OCI-LY1 (cell line): Measurements from ENCODE around the gene TPCN2.

ENCODE experiments used
- H2AFZ ChIP-seq: fragments of 200-600 bp; sonication (generic), shearing (Covaris generic); 2 replicates; pipeline ENCODE4 v1.6.0; 2014; ENCODE audit warnings: antibody characterized with exemption, mild to moderate bottlenecking, low read length
- H3F3A ChIP-seq: fragments of 200-600 bp; sonication (generic), shearing (Covaris generic); 2 replicates; pipeline ENCODE4 v1.6.0; 2014; ENCODE audit warnings: mild to moderate bottlenecking, antibody characterized with exemption, low read length, moderate library complexity; ENCODE audit not compliant: insufficient read depth
- H3K27ac ChIP-seq: fragments of 200-600 bp; sonication (generic); 2 replicates; pipeline ENCODE4 v1.5.1; 2014; ENCODE audit warnings: low read length, mixed run types, mild to moderate bottlenecking, low read depth; ENCODE audit not compliant: poor library complexity, severe bottlenecking
- H3K27me3 ChIP-seq: fragments of 200-600 bp; sonication (generic); 2 replicates; pipeline ENCODE4 v1.6.0; 2014; ENCODE audit warnings: antibody characterized with exemption, mild to moderate bottlenecking, low read length, moderate library complexity; ENCODE audit not compliant: insufficient read depth
- H3K36me3 ChIP-seq: fragments of 200-600 bp; sonication (generic); 2 replicates; pipeline ENCODE4 v1.6.1; 2014; ENCODE audit warnings: mild to moderate bottlenecking, antibody characterized with exemption, low read length, moderate library complexity, mixed read lengths; ENCODE audit not compliant: insufficient read depth
- H3K4me1 ChIP-seq: fragments of 200-600 bp; sonication (generic); 2 replicates; pipeline ENCODE4 v1.5.1; 2014; ENCODE audit warnings: mild to moderate bottlenecking, low read length, moderate library complexity; ENCODE audit not compliant: insufficient read depth, severe bottlenecking
- H3K4me2 ChIP-seq: fragments of 200-600 bp; sonication (generic), shearing (Covaris generic); 2 replicates; pipeline ENCODE4 v1.6.1; 2014; ENCODE audit warnings: low read length
- H3K4me3 ChIP-seq: fragments of 200-600 bp; sonication (generic); 2 replicates; pipeline ENCODE4 v1.5.1; 2014; ENCODE audit warnings: low read length, low read depth, mild to moderate bottlenecking, mixed read lengths; ENCODE audit not compliant: poor library complexity, severe bottlenecking
- H3K79me2 ChIP-seq: fragments of 200-600 bp; shearing (Covaris generic); 2 replicates; pipeline ENCODE4 v1.6.1; 2016; ENCODE audit warnings: mixed run types, low read length, mixed read lengths; ENCODE audit not compliant: insufficient read depth
- H3K9ac ChIP-seq: fragments of 200-600 bp; sonication (generic), shearing (Covaris generic); 2 replicates; pipeline ENCODE4 v1.6.1; 2014; ENCODE audit warnings: mild to moderate bottlenecking, low read length, mixed read lengths
- H3K9me2 ChIP-seq: fragments of 200-600 bp; sonication (generic), shearing (Covaris generic); 2 replicates; pipeline ENCODE4 v1.6.1; 2014; ENCODE audit warnings: low read depth, mild to moderate bottlenecking, low read length, mixed read lengths
- H3K9me3 ChIP-seq: fragments of 200-600 bp; shearing (Covaris generic); 2 replicates; pipeline ENCODE4 v1.6.1; 2014; ENCODE audit warnings: low read length, mixed read lengths
- H4K20me1 ChIP-seq: fragments of 200-600 bp; sonication (generic), shearing (Covaris generic); 2 replicates; pipeline ENCODE4 v1.6.0; 2016; ENCODE audit warnings: mild to moderate bottlenecking, low read length; ENCODE audit not compliant: insufficient read depth
- CTCF ChIP-seq: fragments of 200-600 bp; sonication (generic), shearing (Covaris generic); IDR thresholded peaks from 2 replicates; pipeline ENCODE4 v1.5.1; 2017; ENCODE audit warnings: mild to moderate bottlenecking, antibody characterized with exemption, low read length, moderate library complexity, mixed read lengths
- EZH2 ChIP-seq: fragments of 200-600 bp; sonication (generic), shearing (Covaris generic); IDR thresholded peaks from 2 replicates; pipeline ENCODE4 v1.8.0; 2017; ENCODE audit warnings: borderline replicate concordance, mixed run types, mild to moderate bottlenecking, antibody characterized with exemption, low read length, moderate library complexity, mixed read lengths

TPCN2 gene

GRCh38 chr11:69087133-69087524 is 38.4 kb downstream of the TPCN2 start:
- Histone ChIP-seq H3K36me3 (no peaks in the 10 kb centered on the region), H3K9me2 (no peaks in the 10 kb centered on the region), H3F3A (no peaks in the 10 kb centered on the region), H3K9me3 (no peaks in the 10 kb centered on the region), H2AFZ (no peak overlapping the region), H3K4me2 (no peak overlapping the region), H3K27me3 (no peaks in the 10 kb centered on the region), H3K27ac (no peak overlapping the region), H3K4me3 (no peak overlapping the region), H4K20me1 (no peaks in the 10 kb centered on the region), H3K4me1 (no peaks in the 10 kb centered on the region), H3K9ac (no peak overlapping the region), H3K79me2 (no peaks in the 10 kb centered on the region)
- TF ChIP-seq EZH2 (no peak), CTCF (no peak)

- no peaks in the 10 kb centered on the region for H3K4me1 ChIP-seq
- no peaks in the 10 kb centered on the region for H3K9me3 ChIP-seq
- TF ChIP-seq CTCF: no peak
- no peak for TF ChIP-seq EZH2
- H4K20me1 ChIP-seq: no peaks in the 10 kb centered on the region
- H2AFZ ChIP-seq: no peak overlapping the region
- no peak overlapping the region for H3K27ac ChIP-seq
- no peaks in the 10 kb centered on the region for H3F3A ChIP-seq
- no peak overlapping the region for H3K9ac ChIP-seq
- no peak overlapping the region for H3K4me2 ChIP-seq
- H3K27me3 ChIP-seq: no peaks in the 10 kb centered on the region
- H3K36me3 ChIP-seq: no peaks in the 10 kb centered on the region
- no peaks in the 10 kb centered on the region for H3K79me2 ChIP-seq
- H3K9me2 ChIP-seq: no peaks in the 10 kb centered on the region
- H3K4me3 ChIP-seq: no peak overlapping the region
These were observed 39.1 kb downstream of the TPCN2 start for GRCh38 chr11:69087811-69088210.

GRCh38 chr11:69088676-69089146 is 40.0 kb downstream of the TPCN2 start:
- Histone ChIP-seq H3K4me2 (no peak overlapping the region), H3K4me1 (no peaks in the 10 kb centered on the region), H3K9me3 (no peaks in the 10 kb centered on the region), H3K36me3 (no peaks in the 10 kb centered on the region), H3K79me2 (no peaks in the 10 kb centered on the region), H2AFZ (no peak overlapping the region), H3K27me3 (no peaks in the 10 kb centered on the region), H3K27ac (no peak overlapping the region), H3K9me2 (no peaks in the 10 kb centered on the region), H3K4me3 (no peak overlapping the region), H3F3A (no peaks in the 10 kb centered on the region), H3K9ac (no peak overlapping the region), H4K20me1 (no peaks in the 10 kb centered on the region)
- TF ChIP-seq EZH2 (no peak), CTCF (peak; percentile 73)
